Sciatic nerve (tissue), 2 donors: ENCODE measurements around the gene TTC21B. TPM values are rescaled to one million over a fixed set of nuclear protein-coding genes. Genes with fewer than 3 reads are reported as not detected.
A peak's percentile ranks its signal among the peaks of the same experiment; 100 is the strongest.
"Not testable (repeated sequence)": the region's sequence is repeated elsewhere in the genome, so short reads cannot be mapped to it uniquely, and the experiment has no call there.

Experiments used
- ATAC-seq: fragments of 200-7000 bp; cut with Tn5 transposase; one replicate; pipeline ENCODE4 v1.9.1; 2020; ENCODE audit warnings: mild to moderate bottlenecking, moderate library complexity
- DNase-seq: peaks from one replicate; pipeline ENCODE4 v3.0.0-alpha.2; 2020; ENCODE audit warnings: low spot score
- intact Hi-C: fragments of 100-400 bp; cut with DNase I; formaldehyde crosslinking; loops from one replicate; pipeline ENCODE4 v1.14.2; 2022
- total RNA-seq: library from RNA; stranded (reverse); fragmentation: NEBNext Ultra II Directional; extraction: Animal tissue kit (Norgen Biotek cat#: 25700); gene quantifications from one replicate; pipeline ENCODE4 v1.2.1, GENCODE V29; 2021
- donor health status: DM: no; HTN: no; CAD: no.
- donor health status: DM: no; HTN: no; CAD: no.

TTC21B gene
- 36.8 TPM for total RNA-seq

GRCh38 chr2:165953655-165954606, at the start of gene TTC21B:
TSS of gene TTC21B (minus strand) at chr2:165953776. CDS start at chr2:165953705, 71 bp downstream.
- intact Hi-C loops: no loop called here
- ATAC-seq (peak; percentile 100), DNase-seq (peak; percentile 97)

- intact Hi-C loops: no loop called here
- no peak for DNase-seq
- ATAC-seq: no peak
Observed at GRCh38 chr2:166000401-166000800, 46.8 kb upstream of the TTC21B start.

DNA sequence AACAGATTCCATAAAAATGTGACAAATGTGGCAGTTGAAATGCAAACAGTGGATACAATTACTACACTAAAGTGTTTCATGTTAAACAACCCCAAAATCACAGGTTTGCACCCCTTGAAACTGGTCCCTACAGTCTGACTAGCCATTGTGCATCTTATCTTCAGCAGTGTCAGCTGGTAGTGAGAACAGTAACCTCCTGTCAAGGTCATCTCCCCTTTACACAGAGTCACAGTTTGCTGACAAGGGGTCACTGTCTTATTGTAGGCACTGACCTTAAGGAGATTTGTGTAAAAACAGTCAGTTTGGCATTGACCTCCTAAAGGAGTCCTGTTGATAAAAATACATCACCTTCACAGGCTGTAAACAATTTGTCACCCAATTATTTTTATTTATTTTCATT, 37.3 kb upstream of the TTC21B start:
- ATAC-seq (no peak), DNase-seq (no peak)
- intact Hi-C loops: no loop called here

DNA sequence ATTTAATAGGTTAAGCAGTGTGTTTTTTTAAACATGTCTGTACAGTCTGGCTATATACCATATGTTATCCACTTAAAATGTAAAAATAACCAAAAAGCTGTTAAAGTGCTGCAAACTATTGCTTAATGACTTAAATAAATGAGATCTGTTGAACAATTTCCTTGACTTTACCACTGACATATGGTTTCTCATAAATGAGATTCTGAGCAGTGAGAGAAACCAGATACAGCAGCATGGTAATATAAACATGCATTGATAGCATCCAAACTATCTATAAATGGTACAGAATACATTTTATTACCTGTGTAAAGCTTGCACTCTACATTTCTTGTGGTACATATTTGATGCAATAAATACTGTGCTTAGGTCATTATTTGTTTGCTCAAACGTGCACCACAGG, 36.3 kb upstream of the TTC21B start:
- DNase-seq (no peak), ATAC-seq (no peak)
- intact Hi-C loops: no loop called here

- ATAC-seq (no peak), DNase-seq (no peak)
- intact Hi-C loops: no loop called here
Observed at GRCh38 chr2:165985120-165985519, 31.5 kb upstream of the TTC21B start.

GRCh38 chr2:165972161-165972560, 18.6 kb upstream of the TTC21B start:
- DNase-seq, ATAC-seq, intact Hi-C loops: not testable (repeated sequence)

- intact Hi-C loops: no loop called here
- DNase-seq: no peak
- no peak for ATAC-seq
Observed at GRCh38 chr2:165970663-165971062, 17.1 kb upstream of the TTC21B start.

- intact Hi-C loops: loop anchor here (10.0 kb wide), 1 partner anchor 56 kb away; no protein-coding TSS in a partner anchor
- DNase-seq: no peak
- ATAC-seq: no peak
Observed at GRCh38 chr2:165969227-165969626, 15.7 kb upstream of the TTC21B start.

DNA sequence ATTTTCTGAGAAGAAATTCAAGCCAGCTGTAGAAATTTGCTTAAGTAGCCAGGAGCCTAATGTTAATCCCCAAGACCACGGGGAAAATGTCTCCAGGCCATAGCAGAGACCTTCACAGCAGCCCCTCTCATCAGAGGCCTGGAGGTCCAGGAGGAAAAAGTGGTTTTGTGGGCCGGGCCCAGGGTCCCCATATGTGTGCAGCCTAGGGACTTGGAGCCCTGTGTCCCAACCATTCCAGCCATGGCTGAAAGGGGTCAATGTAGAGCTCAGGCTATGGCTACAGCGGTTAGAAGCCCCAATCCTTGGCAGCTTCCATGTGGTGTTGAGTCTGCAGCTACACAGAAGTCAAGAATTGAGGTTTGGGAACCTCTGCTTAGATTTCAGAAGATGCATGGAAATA, 14.2 kb upstream of the TTC21B start:
- intact Hi-C loops: loop anchor here (10.0 kb wide), 1 partner anchor 57 kb away; no protein-coding TSS in a partner anchor
- DNase-seq (no peak), ATAC-seq (no peak)

DNA sequence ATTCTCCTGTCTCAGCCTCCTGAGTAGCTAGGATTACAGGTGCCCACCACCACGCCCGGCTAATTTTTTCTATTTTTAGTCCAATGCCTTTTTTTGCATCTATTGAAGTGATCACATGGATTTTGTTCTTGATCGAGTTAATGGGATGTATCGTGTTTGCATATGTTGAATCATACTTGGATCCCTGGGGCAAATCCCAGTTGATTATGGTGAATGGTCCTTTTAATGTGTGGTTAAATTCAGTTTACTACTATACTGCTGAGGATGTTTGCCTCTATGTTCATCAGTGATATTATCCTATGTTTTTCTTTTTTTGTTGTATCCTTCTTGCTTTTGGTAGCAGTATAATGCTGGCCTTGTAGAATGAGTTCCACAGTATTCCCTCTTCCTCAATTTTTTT, 8.2 kb upstream of the TTC21B start:
- DNase-seq (no peak), ATAC-seq (no peak)
- intact Hi-C loops: loop anchor here (10.0 kb wide), 1 partner anchor 63 kb away; no protein-coding TSS in a partner anchor

DNA sequence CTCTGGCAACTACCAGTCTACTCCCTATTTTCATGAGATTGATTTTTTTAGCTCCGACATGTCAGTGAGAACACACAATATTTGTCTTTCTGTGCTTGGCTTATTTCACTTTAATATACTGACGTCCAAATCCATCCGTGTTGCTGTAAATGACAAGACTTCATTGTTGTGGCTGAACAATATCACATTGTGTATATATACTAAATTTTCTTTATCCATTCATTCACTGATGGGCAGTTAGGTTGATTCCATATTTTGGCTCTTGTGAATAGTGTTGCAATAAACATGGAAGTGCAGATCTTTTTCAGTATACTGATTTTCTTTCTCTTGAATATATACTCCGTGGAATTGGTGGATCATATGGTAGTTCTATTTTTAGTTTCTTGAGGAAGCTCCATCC, 5.8 kb upstream of the TTC21B start:
- no peak for DNase-seq
- intact Hi-C loops: no loop called here
- ATAC-seq: no peak

DNA sequence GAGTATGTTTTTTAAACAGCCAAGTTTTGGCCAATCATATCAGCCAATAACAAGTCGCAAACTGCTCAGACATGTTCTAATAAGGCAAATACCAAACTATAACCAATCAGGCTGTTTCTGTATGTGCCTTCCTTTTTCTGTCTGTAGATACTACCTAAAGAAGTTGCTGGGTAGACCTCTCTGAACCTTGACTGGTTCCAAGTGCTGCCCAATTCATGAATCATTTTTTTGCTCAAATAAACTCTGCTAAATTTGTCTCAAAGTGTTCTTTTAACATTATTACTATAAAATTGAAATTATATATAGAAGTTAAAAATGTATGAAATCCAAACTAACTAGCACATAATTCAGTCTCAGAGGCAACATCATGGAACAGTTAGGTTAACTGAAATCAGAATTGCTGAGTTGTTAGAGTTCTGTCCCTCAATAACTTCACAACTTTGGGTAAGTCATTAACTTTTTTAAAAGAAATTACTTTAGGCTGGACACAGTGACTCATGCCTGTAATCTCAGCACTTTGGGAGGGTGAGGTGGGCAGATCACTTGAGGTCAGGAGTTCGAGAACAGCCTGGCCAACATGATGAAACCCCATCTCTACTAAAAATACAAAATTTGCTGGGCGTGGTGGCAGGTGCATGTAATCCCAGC, 4.9 kb upstream of the TTC21B start:
- intact Hi-C loops: no loop called here
- no peak for DNase-seq
- no peak for ATAC-seq

DNA sequence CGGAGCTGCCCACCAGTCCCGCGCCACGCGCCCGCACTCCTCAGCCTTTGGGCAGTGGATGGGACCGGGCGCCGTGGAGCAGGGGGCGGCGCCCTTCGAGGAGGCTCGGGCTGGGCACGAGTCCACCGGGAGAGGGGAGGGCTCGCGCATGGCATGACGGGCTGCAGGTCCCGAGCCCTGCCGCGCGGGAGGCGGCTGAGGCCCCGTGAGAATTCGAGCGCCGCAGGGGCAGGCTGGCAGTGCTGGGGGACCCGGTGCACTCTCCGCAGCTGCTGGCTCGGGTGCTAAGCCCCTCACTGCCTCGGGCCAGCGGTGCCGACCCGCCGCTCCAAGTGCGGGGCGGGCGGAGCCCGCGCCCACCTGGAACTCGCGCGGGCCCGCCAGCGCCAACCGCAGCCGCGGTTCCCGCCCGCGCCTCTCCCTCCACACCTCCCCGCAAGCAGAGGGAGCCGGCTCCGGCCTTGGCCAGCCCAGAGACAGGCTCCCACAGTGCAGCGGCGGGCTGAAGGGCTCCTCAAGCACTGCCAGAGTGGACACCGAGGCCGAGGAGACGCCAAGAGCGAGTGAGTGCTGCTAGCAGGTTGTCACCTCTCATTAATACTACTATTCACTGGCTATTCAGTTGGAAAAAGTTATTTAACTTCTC, 3.6 kb upstream of the TTC21B start:
- DNase-seq (no peak), ATAC-seq (no peak)
- intact Hi-C loops: no loop called here

DNA sequence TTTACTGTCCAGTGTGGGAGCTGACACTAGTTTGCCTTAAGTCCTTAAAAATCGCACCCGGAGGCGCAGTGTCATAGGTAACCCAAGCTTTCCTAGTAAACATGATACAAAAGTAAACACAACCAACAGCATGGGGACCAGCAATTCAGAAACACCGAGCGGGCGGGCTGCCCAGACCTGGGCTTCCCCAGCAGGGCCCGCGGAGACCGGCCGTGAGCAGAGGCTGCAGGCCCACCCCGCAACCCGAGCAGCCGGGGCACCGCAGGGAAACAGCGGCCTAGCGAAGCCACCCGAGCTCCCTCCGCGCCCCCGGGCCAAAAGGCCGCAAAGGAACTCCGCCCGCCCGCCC, 296 bp downstream of the TTC21B start:
- intact Hi-C loops: no loop called here
- no peak for DNase-seq
- ATAC-seq: peak; percentile 69

GRCh38 chr2:165952741-165953211, 800 bp downstream of the TTC21B start:
- no peak for DNase-seq
- intact Hi-C loops: no loop called here
- no peak for ATAC-seq

- intact Hi-C loops: no loop called here
- ATAC-seq: no peak
- no peak for DNase-seq
Observed at GRCh38 chr2:165952085-165952484, 1.5 kb downstream of the TTC21B start.

DNA sequence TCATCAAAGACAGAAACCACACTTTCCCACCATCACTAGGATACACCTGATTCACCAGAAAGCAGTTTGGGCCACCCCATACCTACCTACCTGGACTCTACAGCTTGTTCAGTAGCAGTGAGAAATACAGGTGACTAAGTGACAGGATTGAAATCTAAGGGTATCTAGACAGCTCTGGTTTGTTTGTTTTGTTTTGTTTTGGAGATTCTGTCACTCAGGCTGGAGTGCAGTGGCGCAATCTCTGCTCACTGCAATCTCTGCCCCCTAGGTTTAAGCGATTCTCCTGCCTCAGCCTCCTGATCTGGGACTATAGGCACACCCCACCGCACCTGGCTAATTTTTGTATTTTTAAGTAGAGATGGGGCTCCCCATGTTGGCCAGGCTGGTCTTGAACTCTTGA, 3.1 kb downstream of the TTC21B start:
- intact Hi-C loops: no loop called here
- DNase-seq (no peak), ATAC-seq (no peak)

DNA sequence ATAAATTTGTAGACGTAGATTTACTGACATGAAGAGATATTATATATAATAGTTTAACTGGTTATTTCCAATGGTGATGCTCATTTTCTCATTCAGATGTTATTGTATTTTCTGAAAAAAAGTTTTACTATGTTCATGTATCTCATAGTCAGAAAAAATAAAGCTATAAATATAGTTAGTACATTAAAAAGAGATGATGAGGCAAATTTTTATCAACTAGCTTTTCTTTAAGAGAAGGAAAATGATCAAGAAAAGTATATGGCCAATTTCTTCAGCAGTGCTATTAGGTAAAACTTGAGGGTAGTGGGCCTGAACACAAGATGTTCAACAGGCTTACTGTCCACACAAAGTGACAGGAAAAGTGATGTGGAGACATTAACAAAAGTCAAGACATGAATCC, 11.7 kb downstream of the TTC21B start:
- intact Hi-C loops: no loop called here
- DNase-seq: no peak
- no peak for ATAC-seq

DNA sequence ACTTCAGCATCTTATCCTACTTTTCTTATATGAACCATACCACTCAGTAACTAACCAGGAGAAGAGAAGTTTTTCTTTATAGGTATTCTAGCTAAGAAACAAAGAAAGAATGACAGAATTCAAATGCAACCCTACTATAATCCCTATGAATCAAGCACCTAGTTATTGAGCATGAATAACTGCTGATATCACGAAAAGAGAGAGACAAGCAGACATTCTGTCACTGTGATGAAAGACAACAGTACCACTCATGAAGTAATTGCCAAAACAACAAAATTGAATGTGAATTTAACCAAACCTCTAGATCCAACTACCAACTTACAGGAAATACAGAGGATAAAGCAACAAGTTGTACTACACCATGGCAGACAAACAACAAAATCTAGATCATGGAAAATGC, 15.3 kb downstream of the TTC21B start:
- no peak for ATAC-seq
- intact Hi-C loops: no loop called here
- no peak for DNase-seq
